GM21367 (cell line): ENCODE measurements around the gene PSPH.
A peak's percentile ranks its signal among the peaks of the same experiment; 100 is the strongest.
"Not testable (repeated sequence)": the region's sequence is repeated elsewhere in the genome, so short reads cannot be mapped to it uniquely, and the experiment has no call there.

Experiments
- ATAC-seq: cut with Tn5 transposase; IDR thresholded peaks from one replicate; pipeline ENCODE4 v1.9.1; 2021; ENCODE audit not compliant: unreplicated experiment

Gene PSPH

GRCh38 chr7:56063500-56063881, 12.2 kb upstream of the PSPH start:
- no peak for ATAC-seq

- no peak for ATAC-seq
These were observed 11.1 kb upstream of the PSPH start for GRCh38 chr7:56062382-56062781.

- ATAC-seq = no peak
These were observed 2.7 kb upstream of the PSPH start for GRCh38 chr7:56053993-56054392.

DNA sequence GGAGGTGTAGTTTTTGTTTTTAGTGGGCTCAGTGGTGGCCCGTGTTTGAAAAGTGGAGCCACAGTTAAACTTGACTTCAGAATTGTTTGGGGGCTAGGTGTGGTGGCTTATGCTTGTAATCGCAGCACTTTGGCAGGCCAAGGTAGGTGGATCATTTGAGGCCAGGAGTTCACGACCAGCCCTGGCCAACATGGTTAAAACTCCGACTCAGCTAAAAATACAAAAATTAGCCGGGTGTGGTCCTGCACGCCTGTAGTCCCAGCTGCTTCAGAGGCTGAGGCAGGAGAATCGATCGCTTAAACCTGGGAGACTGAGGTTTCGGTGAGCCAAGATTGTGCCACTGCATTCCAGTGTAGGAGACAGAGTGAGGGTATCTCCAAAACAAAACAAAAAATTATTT, 2.1 kb upstream of the PSPH start:
- no peak for ATAC-seq

GRCh38 chr7:56051053-56051338, 248 bp downstream of the PSPH start:
- ATAC-seq = no peak

DNA sequence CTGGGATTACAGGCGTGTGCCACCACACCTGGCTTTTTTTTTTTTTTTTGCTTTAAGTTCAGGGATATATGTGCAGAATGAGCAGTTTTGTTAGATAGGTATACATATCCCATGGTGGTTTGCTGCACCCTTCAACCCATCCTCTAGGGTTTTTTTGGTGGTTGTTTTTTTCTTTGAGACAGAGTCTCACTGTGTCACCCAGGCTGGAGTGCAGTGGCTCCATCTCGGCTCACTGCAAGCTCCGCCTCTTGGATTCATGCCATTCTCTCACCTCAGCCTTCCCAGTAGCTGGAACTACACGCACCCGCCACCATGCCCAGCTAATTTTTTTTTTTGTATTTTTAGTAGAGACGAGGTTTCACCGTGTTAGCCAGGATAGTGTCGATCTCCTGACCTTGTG, 2.5 kb downstream of the PSPH start:
- not testable (repeated sequence) for ATAC-seq

- no peak for ATAC-seq
These were observed 3.0 kb downstream of the PSPH start for GRCh38 chr7:56048245-56048644.

DNA sequence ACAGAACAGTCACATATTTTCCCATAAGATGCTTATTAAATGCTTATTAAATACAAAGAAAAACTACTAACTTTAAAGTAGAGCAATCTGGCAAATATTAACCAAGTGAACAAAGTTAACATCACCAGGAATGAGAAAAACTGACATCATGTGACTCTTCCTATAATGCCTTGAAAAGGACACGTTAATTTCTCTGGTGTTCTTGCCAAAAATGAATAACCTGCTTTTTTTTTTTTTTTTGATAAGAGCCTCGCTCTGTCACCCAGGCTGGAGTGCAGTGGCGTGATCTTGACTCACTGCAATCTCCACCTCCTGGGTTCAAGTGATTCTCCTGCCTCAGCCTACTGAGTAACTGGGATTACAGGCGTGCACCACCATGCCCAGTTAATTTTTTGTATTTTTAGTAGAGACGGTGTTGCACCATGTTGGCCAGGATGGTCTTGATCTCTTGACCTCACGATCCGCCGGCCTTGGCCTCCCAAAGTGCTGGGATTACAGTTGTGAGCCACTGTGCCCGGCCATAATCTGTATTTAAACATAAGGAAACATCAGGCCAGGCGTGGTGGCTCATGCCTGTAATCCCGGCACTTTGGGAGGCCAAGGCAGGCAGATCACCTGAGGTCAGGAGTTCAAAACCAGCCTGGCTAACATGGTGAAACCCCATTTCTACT, 3.7 kb downstream of the PSPH start:
- ATAC-seq = not testable (repeated sequence)

GRCh38 chr7:56046721-56047445, 4.4 kb downstream of the PSPH start:
- no peak for ATAC-seq

- ATAC-seq = not testable (repeated sequence)
These were observed 5.5 kb downstream of the PSPH start for GRCh38 chr7:56045758-56046157.

- ATAC-seq = no peak
These were observed 10.5 kb downstream of the PSPH start for GRCh38 chr7:56040730-56041129.

DNA sequence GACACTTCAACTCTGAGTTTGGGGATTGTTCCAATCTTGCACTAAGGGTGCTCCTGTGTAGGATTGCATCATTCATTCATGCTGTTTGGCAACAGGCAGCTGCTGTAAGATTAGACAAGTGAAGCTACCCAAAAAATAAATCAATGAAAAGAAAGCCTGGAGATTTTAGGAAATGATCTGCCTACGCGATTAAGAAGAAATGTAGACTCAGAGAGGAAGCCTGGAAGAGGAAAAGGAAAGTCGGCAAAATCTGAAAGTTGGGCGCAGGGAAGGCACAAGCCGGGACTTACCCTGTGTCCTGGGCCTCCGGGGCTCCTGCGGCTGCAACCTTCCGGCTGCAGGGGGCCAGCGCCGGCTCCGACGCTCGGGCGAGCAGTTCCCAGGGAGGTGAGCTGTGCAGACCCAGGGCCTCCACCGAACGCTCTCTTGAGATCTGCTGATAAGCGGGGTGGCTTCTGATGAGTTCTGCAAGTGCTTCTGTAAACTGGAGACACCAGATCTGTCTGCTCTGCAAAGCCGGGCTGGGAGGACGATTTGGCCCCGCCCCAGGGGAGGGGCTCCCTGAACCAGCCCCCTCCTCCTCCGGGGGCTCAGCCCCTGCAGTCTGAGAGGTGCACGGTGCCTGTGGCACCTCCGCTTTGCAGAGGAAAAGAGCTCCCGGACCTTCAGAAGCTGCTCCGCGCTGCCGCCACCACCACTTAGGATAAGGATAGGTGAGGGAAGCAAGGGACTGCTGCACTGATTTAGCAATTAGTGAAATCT, 17.4 kb downstream of the PSPH start:
- ATAC-seq = peak; percentile 92

DNA sequence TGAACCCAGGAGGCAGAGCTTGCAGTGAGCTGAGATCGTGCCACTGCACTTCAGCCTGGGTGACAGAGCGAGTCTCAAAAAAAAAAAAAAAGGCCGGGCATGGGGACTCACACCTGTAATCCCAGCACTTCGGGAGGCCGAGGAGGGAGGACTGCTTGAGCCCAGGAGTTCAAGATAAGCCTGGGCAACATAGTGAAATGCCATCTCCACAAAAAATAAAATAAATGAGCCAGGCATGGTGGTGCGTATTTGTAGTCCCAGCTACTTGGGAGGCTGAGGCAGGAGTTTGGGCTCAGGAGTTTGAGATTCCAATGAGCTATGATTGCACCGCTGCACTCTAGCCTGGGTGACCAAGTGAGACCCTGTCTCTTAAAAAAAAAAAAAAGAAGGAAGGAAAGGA, 18.7 kb downstream of the PSPH start:
- ATAC-seq = not testable (repeated sequence)

DNA sequence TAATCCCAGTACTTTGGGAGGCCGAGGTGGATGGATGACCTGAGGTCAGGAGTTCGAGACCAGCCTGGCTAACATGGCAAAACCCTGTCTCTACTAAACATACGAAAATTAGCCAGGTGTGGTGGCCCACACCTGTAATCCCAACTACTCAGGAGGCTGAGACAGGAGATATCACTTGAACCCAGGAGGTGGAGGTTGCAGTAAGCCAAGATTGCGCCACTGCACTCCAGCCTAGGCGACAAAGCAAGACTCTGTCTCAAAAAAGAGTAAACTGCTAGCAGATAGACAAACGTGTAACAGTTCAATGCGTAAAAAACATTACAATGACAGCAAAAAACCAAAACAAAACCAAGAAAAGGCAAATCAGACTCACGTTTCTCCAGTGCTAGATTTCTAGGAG, 19.7 kb downstream of the PSPH start:
- ATAC-seq = not testable (repeated sequence)

DNA sequence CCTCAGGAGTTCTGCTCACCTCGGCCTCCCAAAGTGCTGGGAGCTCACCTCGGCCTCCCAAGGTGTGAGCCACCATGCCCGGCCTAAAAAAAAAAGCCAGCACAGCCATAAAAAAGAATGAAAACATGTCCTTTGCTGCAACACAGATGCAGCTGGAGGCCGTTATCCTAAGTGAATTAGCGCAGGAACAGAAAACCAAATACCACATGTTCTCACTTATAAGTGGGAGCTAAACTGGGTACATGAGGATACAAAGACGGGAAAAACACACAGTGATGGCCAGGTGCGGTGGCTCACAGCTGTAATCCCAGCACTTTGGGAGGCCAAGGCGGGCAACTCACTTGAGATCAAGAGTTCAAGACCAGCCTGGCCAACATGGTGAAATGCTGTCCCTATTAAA, 20.9 kb downstream of the PSPH start:
- no peak for ATAC-seq

DNA sequence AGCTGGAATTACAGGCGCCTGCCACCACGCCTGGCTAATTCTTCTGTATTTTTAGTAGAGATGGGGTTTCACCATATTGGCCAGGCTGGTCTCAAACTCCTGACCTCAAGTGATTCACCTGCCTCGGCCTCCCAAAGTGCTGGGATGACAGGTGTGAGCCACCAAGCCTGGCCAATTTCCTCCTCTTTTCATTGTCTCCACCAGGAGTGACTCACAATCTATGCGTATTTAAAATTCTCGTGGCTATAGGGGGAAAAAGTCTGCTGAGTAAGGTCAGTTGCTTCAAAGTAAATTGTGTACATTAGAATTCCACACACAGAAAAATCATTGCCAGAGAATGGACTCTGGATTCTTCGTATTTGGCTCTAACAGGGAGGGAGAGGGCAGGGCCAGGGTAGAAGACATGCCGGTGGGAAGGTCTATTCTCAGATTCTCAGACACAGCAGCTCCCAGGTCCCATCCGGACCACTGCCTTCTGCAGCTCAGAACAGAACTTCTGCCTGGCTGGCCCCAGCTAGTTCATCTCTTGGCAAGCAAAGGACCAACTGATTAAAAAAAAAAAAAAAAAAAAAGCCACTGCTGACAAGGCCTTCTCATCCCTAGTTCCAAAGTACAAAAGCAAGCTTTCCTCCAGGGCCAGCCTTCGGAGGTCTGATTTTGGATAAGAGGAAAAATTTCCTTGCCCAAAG, 22.2 kb downstream of the PSPH start:
- no peak for ATAC-seq

DNA sequence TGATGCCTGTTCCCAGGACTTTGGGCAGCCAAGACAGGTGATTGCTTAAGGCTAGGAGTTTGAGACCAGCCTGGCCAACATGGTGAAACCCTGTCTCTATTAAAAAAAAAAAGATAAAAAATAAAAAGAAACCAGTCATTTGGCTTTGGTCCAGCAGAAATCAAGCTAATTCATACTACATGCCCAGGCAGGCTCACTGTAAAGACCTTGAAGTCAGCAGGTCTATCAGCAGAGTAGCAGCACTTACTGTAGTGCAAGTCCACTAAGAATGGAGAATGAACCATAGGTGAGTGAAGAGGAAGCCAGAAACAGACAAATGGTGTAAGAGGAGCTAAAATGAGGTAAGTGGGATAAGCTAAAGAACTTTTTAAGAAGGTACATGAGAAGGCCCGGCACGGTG, 24.7 kb downstream of the PSPH start:
- ATAC-seq = no peak

- no peak for ATAC-seq
These were observed 27.7 kb downstream of the PSPH start for GRCh38 chr7:56023500-56023899.

DNA sequence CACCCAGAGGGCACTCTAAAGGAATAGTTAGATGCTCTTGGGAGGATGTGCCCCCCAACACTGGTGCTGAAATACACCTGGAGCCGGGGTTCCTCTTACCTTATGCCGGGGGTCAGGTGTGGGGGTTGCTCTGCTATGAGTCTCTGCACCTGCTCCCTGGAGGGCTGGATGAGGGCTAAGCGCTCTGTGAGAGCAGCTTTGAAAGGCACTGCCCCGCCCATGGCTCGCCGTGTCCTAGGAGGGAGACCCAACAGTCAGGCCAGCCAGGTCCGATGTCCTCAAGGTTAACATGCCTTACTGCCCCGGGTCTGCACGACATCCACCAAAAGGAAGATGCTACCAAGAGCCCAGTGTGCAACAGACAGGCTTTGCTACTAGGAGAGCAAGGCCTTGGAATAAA, 31.7 kb downstream of the PSPH start:
- ATAC-seq = no peak

GRCh38 chr7:56017015-56017414, 34.2 kb downstream of the PSPH start:
- not testable (repeated sequence) for ATAC-seq

DNA sequence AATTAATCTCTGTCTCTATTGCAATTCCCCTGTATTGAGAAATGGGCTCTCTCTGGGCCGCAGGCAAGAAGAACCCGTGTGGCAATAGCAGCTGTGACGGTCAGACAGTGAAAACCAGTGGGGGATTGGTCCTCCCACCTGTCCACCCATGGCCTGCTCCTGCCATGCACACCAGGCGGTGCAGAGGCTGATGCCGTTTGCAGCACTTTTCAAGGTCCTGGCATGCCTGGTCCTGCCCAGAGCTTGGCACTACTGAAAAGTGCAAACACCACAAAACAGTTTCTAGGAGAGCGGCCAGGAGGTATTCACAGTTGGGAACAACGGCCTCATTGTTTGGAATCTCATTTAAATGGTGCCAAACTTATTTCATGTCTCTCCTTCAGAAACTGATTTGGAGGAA, 41.5 kb downstream of the PSPH start:
- no peak for ATAC-seq

- ATAC-seq = no peak
These were observed 43.4 kb downstream of the PSPH start for GRCh38 chr7:56007891-56008290.
